ENCODE data around the gene DTNB. TPM values are rescaled to one million over a fixed set of nuclear protein-coding genes. Genes with fewer than 3 reads are reported as not detected.
A peak's percentile ranks its signal among the peaks of the same experiment; 100 is the strongest.

Gene DTNB
- total and polyA plus RNA-seq, 10 of the 15 experiments (the other 5 are each of a cell fraction or from before 2014, with no cell fraction given), result 4.5 to 30.6 (median 11.9) TPM

DNA sequence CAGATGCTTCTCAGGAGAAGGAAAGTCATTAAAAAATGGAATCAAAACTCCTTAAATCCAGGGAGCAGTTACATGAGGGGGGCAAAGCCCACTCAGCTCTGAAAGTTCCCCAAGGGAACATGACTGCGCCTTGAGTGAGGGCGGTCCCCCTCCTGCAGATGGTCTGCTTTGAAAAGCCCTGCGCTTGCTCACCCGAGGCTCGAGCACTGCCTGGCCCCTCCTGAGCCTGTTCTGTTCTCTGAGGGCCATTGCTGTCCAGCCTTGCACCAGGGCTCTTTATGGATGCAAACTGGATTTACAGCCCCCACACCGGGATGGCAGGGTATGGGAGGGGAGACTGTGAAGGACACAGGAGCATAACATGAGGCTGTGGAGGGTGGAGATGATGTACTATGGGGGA, 293.8 kb downstream of the DTNB start:
- ChIA-PET SMC1A (ENCODE audit: uncharacterized antibody, unreplicated experiment) (interaction anchor here (0.9 to 13.4 kb wide), 7 partner anchors 10 to 39 kb away, joined by 3 to 92 read pairs (median 5); no protein-coding TSS in a partner anchor), CTCF (interaction anchor here (1.0 to 8.5 kb wide), 4 partner anchors 15 to 187 kb away, joined by 3 to 126 read pairs (median 4); no protein-coding TSS in a partner anchor), POLR2A (interaction anchor here (0.5 to 8.6 kb wide), 7 partner anchors 11 to 39 kb away, joined by 3 to 73 read pairs (median 4); no protein-coding TSS in a partner anchor), RAD21 (ENCODE audit: unreplicated experiment) (interaction anchor here (0.9 to 6.8 kb wide), 7 partner anchors 9 to 40 kb away, joined by 3 to 78 read pairs (median 5); no protein-coding TSS in a partner anchor)
- Histone ChIP-seq H3K4me3 (no peak overlapping the region), H3K4me1 (ENCODE audit: control insufficient read depth, insufficient read depth, low read length) (peaks cover 39% of the 10 kb centered on the region), H3K9ac (ENCODE audit: control insufficient read depth, insufficient read depth, low read length) (no peak overlapping the region), H3K79me2 (ENCODE audit: control insufficient read depth, insufficient read depth, low read length) (no peaks in the 10 kb centered on the region), H3K27ac (ENCODE audit: control insufficient read depth, insufficient read depth) (no peak overlapping the region; the same call in 1 of the 2 replicates), H3K9me3 (replicated peaks; ENCODE audit: control insufficient read depth, insufficient read depth, low read length) (no peaks in the 10 kb centered on the region; the same call in 2 of the 3 replicates), H2AFZ (ENCODE audit: control insufficient read depth, low read depth, low read length) (no peak overlapping the region), H3K36me3 (ENCODE audit: control insufficient read depth in 2 of 2, insufficient read depth in 2 of 2, low read length in 1 of 2) (no peaks in the 10 kb centered on the region), H3K27me3 (replicated peaks in 1 of 2; ENCODE audit: control insufficient read depth in 2 of 2, insufficient read depth in 2 of 2, low read length in 1 of 2) (no peaks in the 10 kb centered on the region), H3K4me2 (ENCODE audit: control insufficient read depth, insufficient read depth) (no peak overlapping the region), H4K20me1 (ENCODE audit: control insufficient read depth, insufficient read depth) (no peaks in the 10 kb centered on the region)
- 91% methylated on average over 6 of the region's 6 CpGs for WGBS (ENCODE audit: insufficient coverage, insufficient replicate concordance, low lambda C conversion rate, missing lambda C conversion rate)
- ATAC-seq (peak; percentile 2; the same call in 2 of the 3 replicates), FAIRE-seq (no peak), DNase-seq (ENCODE audit: low read depth, low spot score) (no peak)
- no TSS peak for BruUV-seq (replicated peaks)
- intact Hi-C loops (cut with micrococcal nuclease; ENCODE audit: unreplicated experiment), result no loop called here
- TF ChIP-seq IKZF1 (conservative IDR thresholded peaks at IDR 0.05) (no peak), TCF12 (IDR thresholded peaks at IDR 0.05; ENCODE audit: low read depth, low read length) (no peak), ELK1 (IDR thresholded peaks at IDR 0.05; ENCODE audit: low read depth, low read length) (no peak), BCL11A (IDR thresholded peaks at IDR 0.05; ENCODE audit: low read depth, low read length) (no peak), ZNF217 (IDR thresholded peaks at IDR 0.05) (no peak), MXI1 (IDR thresholded peaks at IDR 0.05; ENCODE audit: low read depth, low read length) (no peak), TAF1 (IDR thresholded peaks at IDR 0.05; ENCODE audit: borderline replicate concordance, low read depth, low read length) (no peak), NR2C2 (IDR thresholded peaks at IDR 0.05; ENCODE audit: borderline replicate concordance, control insufficient read depth, insufficient read length, low read depth) (no peak), HDAC2 (IDR thresholded peaks at IDR 0.05) (no peak), JUNB (IDR thresholded peaks at IDR 0.05) (no peak), PAX8 (IDR thresholded peaks at IDR 0.05) (no peak), ATF7 (IDR thresholded peaks at IDR 0.05; ENCODE audit: low read depth) (no peak), ZNF622 (IDR thresholded peaks at IDR 0.05) (no peak), ZNF384 (IDR thresholded peaks at IDR 0.05; ENCODE audit: borderline replicate concordance, low read depth, low read length) (no peak)
- TF ChIP-seq, protein P1, sequence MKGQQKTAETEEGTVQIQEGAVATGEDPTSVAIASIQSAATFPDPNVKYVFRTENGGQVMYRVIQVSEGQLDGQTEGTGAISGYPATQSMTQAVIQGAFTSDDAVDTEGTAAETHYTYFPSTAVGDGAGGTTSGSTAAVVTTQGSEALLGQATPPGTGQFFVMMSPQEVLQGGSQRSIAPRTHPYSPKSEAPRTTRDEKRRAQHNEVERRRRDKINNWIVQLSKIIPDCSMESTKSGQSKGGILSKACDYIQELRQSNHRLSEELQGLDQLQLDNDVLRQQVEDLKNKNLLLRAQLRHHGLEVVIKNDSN (IDR thresholded peaks at IDR 0.05; ENCODE audit: borderline replicate concordance, extremely low read length, insufficient read depth, low read depth, low read length), result no peak
- TF ChIP-seq, protein P2, sequence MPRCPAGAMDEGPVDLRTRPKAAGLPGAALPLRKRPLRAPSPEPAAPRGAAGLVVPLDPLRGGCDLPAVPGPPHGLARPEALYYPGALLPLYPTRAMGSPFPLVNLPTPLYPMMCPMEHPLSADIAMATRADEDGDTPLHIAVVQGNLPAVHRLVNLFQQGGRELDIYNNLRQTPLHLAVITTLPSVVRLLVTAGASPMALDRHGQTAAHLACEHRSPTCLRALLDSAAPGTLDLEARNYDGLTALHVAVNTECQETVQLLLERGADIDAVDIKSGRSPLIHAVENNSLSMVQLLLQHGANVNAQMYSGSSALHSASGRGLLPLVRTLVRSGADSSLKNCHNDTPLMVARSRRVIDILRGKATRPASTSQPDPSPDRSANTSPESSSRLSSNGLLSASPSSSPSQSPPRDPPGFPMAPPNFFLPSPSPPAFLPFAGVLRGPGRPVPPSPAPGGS (IDR thresholded peaks at IDR 0.05; ENCODE audit: borderline replicate concordance, insufficient read depth, low read depth, low read length, poor library complexity, severe bottlenecking), result no peak
- in situ Hi-C loops (cut with MboI), result no loop called here

All from GM12878 (cell line).